Measurements from ENCODE around the gene ATP4A. TPM values are rescaled to one million over a fixed set of nuclear protein-coding genes. Genes with fewer than 3 reads are reported as not detected.

Gene ATP4A
- total RNA-seq, 1 donor from 2014 or later: not detected

DNA sequence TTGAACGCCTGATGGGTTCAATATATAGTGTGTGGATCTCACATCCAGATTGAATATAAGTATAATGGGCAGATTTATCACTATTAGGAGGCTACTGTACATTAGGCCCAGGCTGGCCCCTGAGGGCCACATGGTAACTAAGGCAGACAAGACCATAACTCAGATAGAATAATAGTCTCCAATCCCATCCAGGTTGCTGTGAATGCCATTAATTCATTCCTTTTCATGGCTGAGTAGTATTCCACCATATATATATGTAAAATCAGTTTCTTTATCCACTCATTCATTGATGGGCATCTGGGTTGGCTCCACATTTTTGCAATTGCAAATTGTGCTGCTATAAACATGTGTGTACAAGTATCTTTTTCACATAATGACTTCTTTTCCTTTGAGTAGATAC is 14.5 kb upstream of the ATP4A start:
- no peaks in the 10 kb centered on the region for H3K4me1 Mint-ChIP-seq (ENCODE audit: low read depth, unreplicated experiment)
- no peak for FAIRE-seq

DNA sequence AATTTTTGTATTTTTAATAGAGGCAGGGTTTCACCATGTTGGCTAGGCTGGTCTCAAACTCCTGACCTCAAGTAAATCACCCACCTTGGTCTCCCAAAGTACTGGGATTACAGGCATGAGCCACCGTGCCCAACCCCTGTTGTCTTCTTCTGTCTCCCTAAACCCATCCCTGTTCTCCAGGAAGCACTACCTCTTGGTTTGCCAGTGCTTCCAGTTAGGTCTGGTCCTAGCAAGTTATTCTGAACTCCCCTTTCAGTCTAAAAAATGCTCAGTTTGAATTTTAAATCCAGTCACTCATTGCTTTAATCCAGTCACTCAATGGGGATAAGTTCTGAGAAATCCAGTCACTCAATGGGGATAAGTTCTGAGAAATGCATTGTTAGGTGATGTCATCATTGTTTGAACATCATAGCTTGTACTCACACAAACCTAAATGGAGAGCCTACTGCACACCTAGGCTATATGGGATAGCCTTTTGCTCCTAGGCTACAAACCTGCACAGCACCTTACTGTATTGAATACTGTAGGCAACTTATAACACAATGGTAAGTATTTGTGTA is 8.0 kb upstream of the ATP4A start:
- no peak for FAIRE-seq
- H3K79me2 ChIP-seq (ENCODE audit: insufficient read depth, low read length): no peaks in the 10 kb centered on the region
- H2AFZ ChIP-seq (ENCODE audit: low read depth, low read length): no peak overlapping the region
- no peaks in the 10 kb centered on the region for H4K20me1 ChIP-seq (ENCODE audit: insufficient read depth, low read length)
- H3K27ac Mint-ChIP-seq (ENCODE audit: unreplicated experiment): no peak overlapping the region
- no peak overlapping the region for H3K4me2 ChIP-seq (ENCODE audit: low read length)
- H3K36me3 ChIP-seq (ENCODE audit: insufficient read depth, low read length): no peaks in the 10 kb centered on the region
- no peak for TF ChIP-seq EZH2 (IDR thresholded peaks at IDR 0.05; ENCODE audit: insufficient read depth, low read length)
- TF ChIP-seq, protein P1, sequence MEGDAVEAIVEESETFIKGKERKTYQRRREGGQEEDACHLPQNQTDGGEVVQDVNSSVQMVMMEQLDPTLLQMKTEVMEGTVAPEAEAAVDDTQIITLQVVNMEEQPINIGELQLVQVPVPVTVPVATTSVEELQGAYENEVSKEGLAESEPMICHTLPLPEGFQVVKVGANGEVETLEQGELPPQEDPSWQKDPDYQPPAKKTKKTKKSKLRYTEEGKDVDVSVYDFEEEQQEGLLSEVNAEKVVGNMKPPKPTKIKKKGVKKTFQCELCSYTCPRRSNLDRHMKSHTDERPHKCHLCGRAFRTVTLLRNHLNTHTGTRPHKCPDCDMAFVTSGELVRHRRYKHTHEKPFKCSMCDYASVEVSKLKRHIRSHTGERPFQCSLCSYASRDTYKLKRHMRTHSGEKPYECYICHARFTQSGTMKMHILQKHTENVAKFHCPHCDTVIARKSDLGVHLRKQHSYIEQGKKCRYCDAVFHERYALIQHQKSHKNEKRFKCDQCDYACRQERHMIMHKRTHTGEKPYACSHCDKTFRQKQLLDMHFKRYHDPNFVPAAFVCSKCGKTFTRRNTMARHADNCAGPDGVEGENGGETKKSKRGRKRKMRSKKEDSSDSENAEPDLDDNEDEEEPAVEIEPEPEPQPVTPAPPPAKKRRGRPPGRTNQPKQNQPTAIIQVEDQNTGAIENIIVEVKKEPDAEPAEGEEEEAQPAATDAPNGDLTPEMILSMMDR (IDR thresholded peaks at IDR 0.05; ENCODE audit: insufficient read depth, low read depth, low read length): no peak
- H3K9me3 Mint-ChIP-seq (ENCODE audit: unreplicated experiment): peaks cover 13% of the 10 kb centered on the region
- H3K36me3 Mint-ChIP-seq (ENCODE audit: low read depth, unreplicated experiment): no peaks in the 10 kb centered on the region
- DNase-seq (ENCODE audit: low read depth): no peak
- no peaks in the 10 kb centered on the region for H3K4me1 ChIP-seq (ENCODE audit: insufficient read depth, low read length)
- no peaks in the 10 kb centered on the region for H3K27me3 ChIP-seq (ENCODE audit: insufficient read depth, low read length)
- H3K27me3 Mint-ChIP-seq (ENCODE audit: low read depth, unreplicated experiment): peaks cover 44% of the 10 kb centered on the region
- H3K9ac ChIP-seq (ENCODE audit: low read length): no peak overlapping the region
- no peaks in the 10 kb centered on the region for H3K4me1 Mint-ChIP-seq (ENCODE audit: low read depth, unreplicated experiment)
- H3K27ac ChIP-seq (ENCODE audit: low read depth, low read length): no peak overlapping the region
- no peak overlapping the region for H3K4me3 ChIP-seq (ENCODE audit: insufficient read depth, low read depth, low read length)
- H3K4me3 Mint-ChIP-seq (ENCODE audit: unreplicated experiment): no peak overlapping the region
- H3K9me3 ChIP-seq (ENCODE audit: insufficient read depth, low read depth, low read length): peaks cover 6% of the 10 kb centered on the region

More for the DNA sequence above, 14.5 kb upstream of the ATP4A start:
- Mint-ChIP-seq H3K36me3 (ENCODE audit: low read depth, unreplicated experiment) (no peaks in the 10 kb centered on the region), H3K27ac (ENCODE audit: unreplicated experiment) (no peak overlapping the region), H3K4me3 (ENCODE audit: unreplicated experiment) (no peak overlapping the region), H3K9me3 (ENCODE audit: unreplicated experiment) (peaks cover 23% of the 10 kb centered on the region), H3K27me3 (ENCODE audit: low read depth, unreplicated experiment) (peaks cover 32% of the 10 kb centered on the region)
- H3K4me2 ChIP-seq (ENCODE audit: low read length): no peak overlapping the region
- H2AFZ ChIP-seq (ENCODE audit: low read depth, low read length): no peak overlapping the region
- H3K36me3 ChIP-seq (ENCODE audit: insufficient read depth, low read length): no peaks in the 10 kb centered on the region
- H3K9ac ChIP-seq (ENCODE audit: low read length): no peak overlapping the region
- no peaks in the 10 kb centered on the region for H3K27me3 ChIP-seq (ENCODE audit: insufficient read depth, low read length)
- no peaks in the 10 kb centered on the region for H3K4me1 ChIP-seq (ENCODE audit: insufficient read depth, low read length)
- no peak overlapping the region for H3K4me3 ChIP-seq (ENCODE audit: insufficient read depth, low read depth, low read length)
- H3K79me2 ChIP-seq (ENCODE audit: insufficient read depth, low read length): no peaks in the 10 kb centered on the region
- H3K9me3 ChIP-seq (ENCODE audit: insufficient read depth, low read depth, low read length): peaks cover 10% of the 10 kb centered on the region
- TF ChIP-seq, protein P1 (IDR thresholded peaks at IDR 0.05; ENCODE audit: insufficient read depth, low read depth, low read length): no peak
- TF ChIP-seq EZH2 (IDR thresholded peaks at IDR 0.05; ENCODE audit: insufficient read depth, low read length): no peak
- no peak for DNase-seq (ENCODE audit: low read depth)
- H3K27ac ChIP-seq (ENCODE audit: low read depth, low read length): no peak overlapping the region
- no peaks in the 10 kb centered on the region for H4K20me1 ChIP-seq (ENCODE audit: insufficient read depth, low read length)

DNA sequence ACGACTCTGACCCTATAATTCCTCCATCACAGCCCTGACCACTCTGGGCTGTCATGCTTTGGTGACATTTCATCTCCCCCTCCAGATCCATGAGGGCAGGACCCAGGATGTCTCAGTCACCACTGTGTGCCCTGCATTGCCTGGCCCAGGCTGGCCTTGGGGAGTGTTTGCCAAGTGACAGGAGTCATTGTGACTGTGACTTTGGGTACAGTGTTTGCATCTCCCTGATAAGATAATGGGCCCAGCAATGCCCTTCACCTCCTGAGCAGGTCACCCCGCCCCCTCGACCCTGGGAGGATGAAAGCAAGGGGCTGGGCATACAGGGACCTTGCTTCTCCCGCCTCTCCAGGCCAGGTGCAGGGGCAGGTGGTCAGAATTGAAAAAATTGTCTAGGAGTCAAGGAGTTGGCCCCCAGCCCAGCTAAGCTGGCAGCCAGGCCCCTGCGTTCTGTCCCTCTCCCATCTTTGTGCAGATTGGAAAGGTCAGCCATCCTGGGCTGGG is 5.9 kb upstream of the ATP4A start:
- Mint-ChIP-seq H3K27ac (ENCODE audit: unreplicated experiment) (no peak overlapping the region), H3K9me3 (ENCODE audit: unreplicated experiment) (peaks cover 3% of the 10 kb centered on the region), H3K4me1 (ENCODE audit: low read depth, unreplicated experiment) (no peaks in the 10 kb centered on the region), H3K36me3 (ENCODE audit: low read depth, unreplicated experiment) (no peaks in the 10 kb centered on the region), H3K27me3 (ENCODE audit: low read depth, unreplicated experiment) (peaks cover 44% of the 10 kb centered on the region), H3K4me3 (ENCODE audit: unreplicated experiment) (no peak overlapping the region)
- FAIRE-seq (no peak), DNase-seq (ENCODE audit: low read depth) (no peak)
- no peaks in the 10 kb centered on the region for H4K20me1 ChIP-seq (ENCODE audit: insufficient read depth, low read length)
- no peak overlapping the region for H3K9ac ChIP-seq (ENCODE audit: low read length)
- H3K4me1 ChIP-seq (ENCODE audit: insufficient read depth, low read length): no peaks in the 10 kb centered on the region
- no peak overlapping the region for H3K4me2 ChIP-seq (ENCODE audit: low read length)
- TF ChIP-seq EZH2 (IDR thresholded peaks at IDR 0.05; ENCODE audit: insufficient read depth, low read length): no peak
- TF ChIP-seq, protein P1 (IDR thresholded peaks at IDR 0.05; ENCODE audit: insufficient read depth, low read depth, low read length): no peak
- no peaks in the 10 kb centered on the region for H3K9me3 ChIP-seq (ENCODE audit: insufficient read depth, low read depth, low read length)
- H3K79me2 ChIP-seq (ENCODE audit: insufficient read depth, low read length): no peaks in the 10 kb centered on the region
- no peak overlapping the region for H3K27ac ChIP-seq (ENCODE audit: low read depth, low read length)
- no peaks in the 10 kb centered on the region for H3K27me3 ChIP-seq (ENCODE audit: insufficient read depth, low read length)
- H3K4me3 ChIP-seq (ENCODE audit: insufficient read depth, low read depth, low read length): no peak overlapping the region
- H2AFZ ChIP-seq (ENCODE audit: low read depth, low read length): no peak overlapping the region
- H3K36me3 ChIP-seq (ENCODE audit: insufficient read depth, low read length): no peaks in the 10 kb centered on the region
